Measurements from ENCODE around the gene NUDT7.

Gene NUDT7

DNA sequence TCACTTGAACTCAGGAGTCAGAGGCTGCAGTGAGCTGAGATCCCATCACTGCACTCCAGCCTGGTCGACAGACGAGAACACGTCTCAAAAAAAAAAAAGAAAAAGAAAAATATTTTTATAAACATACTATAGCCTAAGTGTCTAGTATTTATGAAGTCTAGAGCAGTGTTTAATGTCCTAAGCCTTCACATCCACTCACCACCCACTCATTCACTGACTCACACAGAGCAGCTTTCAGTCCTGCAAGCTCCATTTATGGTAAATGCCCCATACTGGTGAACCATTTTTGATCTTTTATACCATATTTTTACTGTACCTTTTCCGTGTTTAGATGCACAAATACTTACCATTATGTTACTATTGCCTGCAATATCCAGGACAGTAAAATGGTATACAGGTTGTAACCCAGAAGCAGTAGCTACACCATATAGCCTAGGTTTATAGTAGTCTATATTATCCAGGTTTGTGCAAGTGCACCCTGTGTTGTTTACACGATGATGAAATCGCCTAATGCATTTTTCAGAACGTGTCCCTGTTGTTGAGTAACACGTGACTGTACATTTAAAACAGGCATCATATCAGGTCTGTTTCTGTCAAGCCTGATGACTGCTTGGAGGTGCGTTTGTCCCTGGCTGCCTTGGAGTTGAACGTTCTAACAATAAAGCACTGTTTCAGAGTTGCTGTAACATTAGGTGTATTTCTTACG is 10.1 kb downstream of the NUDT7 start:
- H3K4me1 ChIP-seq (ENCODE audit: control insufficient read depth, insufficient read depth, low read length): no peaks in the 10 kb centered on the region
- CTCF ChIA-PET: interaction anchor here (1.5 kb wide), 1 partner anchor 58 kb away, joined by 3 read pairs; no protein-coding TSS in a partner anchor

DNA sequence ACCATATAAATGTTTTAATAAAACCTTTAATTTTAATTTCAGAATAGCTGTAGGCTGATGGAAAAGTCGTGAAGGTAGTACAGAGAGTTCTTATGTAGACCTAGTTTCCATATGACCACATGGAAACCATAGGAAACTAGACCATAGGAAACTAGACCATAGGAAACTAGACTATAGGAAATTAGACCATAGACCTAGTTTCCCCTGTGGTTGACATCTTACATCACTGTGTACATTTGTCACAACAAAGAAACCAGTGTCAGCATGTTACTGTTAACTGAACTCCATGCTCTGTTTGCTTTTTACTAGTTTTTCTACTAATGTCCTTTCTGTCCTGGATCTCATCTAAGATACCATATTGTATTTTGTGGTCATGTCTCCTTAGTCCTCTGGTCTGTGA is 14.6 kb downstream of the NUDT7 start:
- H3K4me1 ChIP-seq (ENCODE audit: control insufficient read depth, insufficient read depth, low read length): no peaks in the 10 kb centered on the region
- ChIA-PET CTCF (interaction anchor here (0.7 kb wide), 1 partner anchor 472 kb away, joined by 3 read pairs; no protein-coding TSS in a partner anchor), POLR2A (no interaction called here)
- no peak overlapping the region for H3K4me3 ChIP-seq (ENCODE audit: low read depth, low read length)
- no peak overlapping the region for H3K27ac ChIP-seq (ENCODE audit: extremely low read depth, low read depth, low read length)
- H3K36me3 ChIP-seq (ENCODE audit: control insufficient read depth in 2 of 2, insufficient read depth in 1 of 2, low read length in 2 of 2): no peaks in the 10 kb centered on the region
- H3K9me3 ChIP-seq (ENCODE audit: control insufficient read depth, insufficient read depth, low read depth, low read length): no peaks in the 10 kb centered on the region
- TF ChIP-seq ZNF174 (tag by site-specific recombination; IDR thresholded peaks at IDR 0.05): no peak
- TF ChIP-seq RBAK (tag by site-specific recombination; IDR thresholded peaks at IDR 0.05): no peak
- TF ChIP-seq, protein P1, sequence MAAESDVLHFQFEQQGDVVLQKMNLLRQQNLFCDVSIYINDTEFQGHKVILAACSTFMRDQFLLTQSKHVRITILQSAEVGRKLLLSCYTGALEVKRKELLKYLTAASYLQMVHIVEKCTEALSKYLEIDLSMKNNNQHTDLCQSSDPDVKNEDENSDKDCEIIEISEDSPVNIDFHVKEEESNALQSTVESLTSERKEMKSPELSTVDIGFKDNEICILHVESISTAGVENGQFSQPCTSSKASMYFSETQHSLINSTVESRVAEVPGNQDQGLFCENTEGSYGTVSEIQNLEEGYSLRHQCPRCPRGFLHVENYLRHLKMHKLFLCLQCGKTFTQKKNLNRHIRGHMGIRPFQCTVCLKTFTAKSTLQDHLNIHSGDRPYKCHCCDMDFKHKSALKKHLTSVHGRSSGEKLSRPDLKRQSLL (tag by site-specific recombination; IDR thresholded peaks at IDR 0.05): no peak
- no peak for TF ChIP-seq ZNF16 (tag by site-specific recombination; IDR thresholded peaks at IDR 0.05; ENCODE audit: low read depth)
- no peak for TF ChIP-seq ZNF391 (tag by site-specific recombination; IDR thresholded peaks at IDR 0.05; ENCODE audit: borderline replicate concordance, low read depth)
- no peak for TF ChIP-seq PBX3 (CRISPR knock-in tag; IDR thresholded peaks at IDR 0.05)
- no peak for TF ChIP-seq ZNF624 (tag by site-specific recombination; IDR thresholded peaks at IDR 0.05)
- TF ChIP-seq, protein P2, sequence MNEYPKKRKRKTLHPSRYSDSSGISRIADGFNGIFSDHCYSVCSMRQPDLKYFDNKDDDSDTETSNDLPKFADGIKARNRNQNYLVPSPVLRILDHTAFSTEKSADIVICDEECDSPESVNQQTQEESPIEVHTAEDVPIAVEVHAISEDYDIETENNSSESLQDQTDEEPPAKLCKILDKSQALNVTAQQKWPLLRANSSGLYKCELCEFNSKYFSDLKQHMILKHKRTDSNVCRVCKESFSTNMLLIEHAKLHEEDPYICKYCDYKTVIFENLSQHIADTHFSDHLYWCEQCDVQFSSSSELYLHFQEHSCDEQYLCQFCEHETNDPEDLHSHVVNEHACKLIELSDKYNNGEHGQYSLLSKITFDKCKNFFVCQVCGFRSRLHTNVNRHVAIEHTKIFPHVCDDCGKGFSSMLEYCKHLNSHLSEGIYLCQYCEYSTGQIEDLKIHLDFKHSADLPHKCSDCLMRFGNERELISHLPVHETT (tag by site-specific recombination; IDR thresholded peaks at IDR 0.05): no peak
- TF ChIP-seq ZNF23 (tag by site-specific recombination; IDR thresholded peaks at IDR 0.05; ENCODE audit: borderline replicate concordance): no peak
- TF ChIP-seq ZNF114 (tag by site-specific recombination; IDR thresholded peaks at IDR 0.05): no peak
- no peak for TF ChIP-seq BCL6B (tag by site-specific recombination; IDR thresholded peaks at IDR 0.05)
- TF ChIP-seq ZNF404 (tag by site-specific recombination; IDR thresholded peaks at IDR 0.05): no peak
- TF ChIP-seq ZNF133 (tag by site-specific recombination; IDR thresholded peaks at IDR 0.05): no peak
- no peak for TF ChIP-seq ZNF138 (tag by site-specific recombination; IDR thresholded peaks at IDR 0.05; ENCODE audit: borderline replicate concordance)
- TF ChIP-seq SP7 (tag by site-specific recombination; IDR thresholded peaks at IDR 0.05): no peak
- TF ChIP-seq, protein P3, sequence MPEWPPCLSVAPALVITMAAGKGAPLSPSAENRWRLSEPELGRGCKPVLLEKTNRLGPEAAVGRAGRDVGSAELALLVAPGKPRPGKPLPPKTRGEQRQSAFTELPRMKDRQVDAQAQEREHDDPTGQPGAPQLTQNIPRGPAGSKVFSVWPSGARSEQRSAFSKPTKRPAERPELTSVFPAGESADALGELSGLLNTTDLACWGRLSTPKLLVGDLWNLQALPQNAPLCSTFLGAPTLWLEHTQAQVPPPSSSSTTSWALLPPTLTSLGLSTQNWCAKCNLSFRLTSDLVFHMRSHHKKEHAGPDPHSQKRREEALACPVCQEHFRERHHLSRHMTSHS (tag by site-specific recombination; IDR thresholded peaks at IDR 0.05): no peak
- no peak for TF ChIP-seq TRIM28 (IDR thresholded peaks at IDR 0.05; ENCODE audit: borderline replicate concordance, low read length)
- TF ChIP-seq ZNF580 (tag by site-specific recombination; IDR thresholded peaks at IDR 0.05): no peak
- TF ChIP-seq, protein P4, sequence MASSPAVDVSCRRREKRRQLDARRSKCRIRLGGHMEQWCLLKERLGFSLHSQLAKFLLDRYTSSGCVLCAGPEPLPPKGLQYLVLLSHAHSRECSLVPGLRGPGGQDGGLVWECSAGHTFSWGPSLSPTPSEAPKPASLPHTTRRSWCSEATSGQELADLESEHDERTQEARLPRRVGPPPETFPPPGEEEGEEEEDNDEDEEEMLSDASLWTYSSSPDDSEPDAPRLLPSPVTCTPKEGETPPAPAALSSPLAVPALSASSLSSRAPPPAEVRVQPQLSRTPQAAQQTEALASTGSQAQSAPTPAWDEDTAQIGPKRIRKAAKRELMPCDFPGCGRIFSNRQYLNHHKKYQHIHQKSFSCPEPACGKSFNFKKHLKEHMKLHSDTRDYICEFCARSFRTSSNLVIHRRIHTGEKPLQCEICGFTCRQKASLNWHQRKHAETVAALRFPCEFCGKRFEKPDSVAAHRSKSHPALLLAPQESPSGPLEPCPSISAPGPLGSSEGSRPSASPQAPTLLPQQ (tag by site-specific recombination; IDR thresholded peaks at IDR 0.05): no peak
- no peak for TF ChIP-seq ZFP69B (tag by site-specific recombination; IDR thresholded peaks at IDR 0.05)

More for the DNA sequence above, 10.1 kb downstream of the NUDT7 start:
- POLR2A ChIA-PET: no interaction called here
- Histone ChIP-seq H3K36me3 (ENCODE audit: control insufficient read depth in 2 of 2, insufficient read depth in 1 of 2, low read length in 2 of 2) (no peaks in the 10 kb centered on the region), H3K9me3 (ENCODE audit: control insufficient read depth, insufficient read depth, low read depth, low read length) (no peaks in the 10 kb centered on the region), H3K27ac (ENCODE audit: extremely low read depth, low read depth, low read length) (no peak overlapping the region), H3K4me3 (ENCODE audit: low read depth, low read length) (no peak overlapping the region)
- TF ChIP-seq KLF10 (tag by site-specific recombination; IDR thresholded peaks at IDR 0.05): no peak
- peak; percentile 25; the same call in 1 of the 2 replicates for TF ChIP-seq ZFHX2 (tag by site-specific recombination; conservative IDR thresholded peaks at IDR 0.05)

Measured in HEK293 (cell line).